Transverse colon (tissue), 4 donors: ENCODE results near the gene PRKCD. TPM values are rescaled to one million over a fixed set of nuclear protein-coding genes. Genes with fewer than 3 reads are reported as not detected.

Experiments used
- DNase-seq: peaks from one replicate; pipeline ENCODE4 v3.0.0-alpha.2; 2019
- H3K27ac ChIP-seq, 4 donors: fragments of 200-600 bp; sonication (generic); 2 replicates each; pipeline ENCODE4 v1.5.1; 2016 to 2018; ENCODE audit warnings: inconsistent platforms in 4 of 4
- H3K27me3 ChIP-seq: fragments of 200-600 bp; sonication (generic); 2 replicates; pipeline ENCODE4 v1.5.1; 2017; ENCODE audit warnings: inconsistent platforms
- H3K36me3 ChIP-seq, 4 donors: fragments of 200-600 bp; sonication (generic); 2 replicates each; pipeline ENCODE4 v1.5.1; 2017 to 2019; ENCODE audit warnings: inconsistent platforms in 4 of 4
- H3K4me1 ChIP-seq, 4 donors: fragments of 200-600 bp; sonication (generic); 2 replicates each; pipeline ENCODE4 v1.5.1; 2017 to 2020; ENCODE audit warnings: inconsistent platforms in 4 of 4
- H3K4me3 ChIP-seq, 4 donors: fragments of 200-600 bp; sonication (generic); 1 replicate in 1 of 4; 2 replicates in 3 of 4; pipeline versions ENCODE4 v1.5.1 to v1.6.1; 2017 to 2019; ENCODE audit warnings: inconsistent platforms in 4 of 4
- H3K9me3 ChIP-seq, 2 donors: fragments of 200-600 bp; sonication (generic); 2 replicates each; pipeline ENCODE4 v1.5.1; 2017 to 2019; ENCODE audit warnings: inconsistent platforms in 2 of 2
- EP300 ChIP-seq: sonication (generic); formaldehyde crosslinking; IDR thresholded peaks from one replicate; pipeline ENCODE4 v1.6.1; 2017; ENCODE audit warnings: antibody characterized with exemption, low read depth
- POLR2A ChIP-seq: fragments of 450-650 bp; IDR thresholded peaks from one replicate; pipeline ENCODE4 v1.6.1; 2016; ENCODE audit warnings: antibody characterized with exemption, mild to moderate bottlenecking, moderate library complexity
- POLR2AphosphoS5 ChIP-seq, 3 donors: sonication (generic); formaldehyde crosslinking; IDR thresholded peaks; one replicate each; pipeline ENCODE4 v1.6.1; 2016; ENCODE audit warnings: antibody characterized with exemption in 3 of 3
- WGBS, 2 donors: methylation state at CpG; one replicate each; pipeline ENCODE4 v1.1.5; 2018; ENCODE audit warnings: low coverage in 1 of 2; 5-methylcytosine and 5-hydroxymethylcytosine counted together
- in situ Hi-C, 4 donors: fragments of 200-750 bp; cut with MboI; loops; one replicate each; pipeline versions ENCODE4 v1.15.0 to v1.15.1; 2017; ENCODE audit warnings: low sequenced_read_pairs in 3 of 4, low pct_ligation_motif_present in 1 of 4, low pct_unique_long_range_greater_than_20kb in 1 of 4
- intact Hi-C: fragments of 100-400 bp; cut with DNase I; formaldehyde crosslinking; loops from one replicate; pipeline ENCODE4 v1.15.1; 2023; ENCODE audit warnings: low total_unique reads
- total RNA-seq, 4 donors: library from RNA; depleted of rRNA; stranded (reverse); fragments of >200 nt; gene quantifications; one replicate each; pipeline ENCODE4 v1.1.0, GENCODE V29; 2016
- TF ChIP-seq, protein P1 (sequence below), 5 experiments: fragments of 200-600 bp in 3 of 5; fragments of 450-650 bp in 2 of 5; sonication (generic) in 3 of 5; IDR thresholded peaks; 1 replicate in 2 of 5; 2 replicates in 3 of 5; pipeline ENCODE4 v1.5.1; 2016 to 2017; ENCODE audit warnings: antibody characterized with exemption in 5 of 5, inconsistent platforms in 3 of 5, mild to moderate bottlenecking in 2 of 5, moderate library complexity in 1 of 5

Gene PRKCD
- 10 to 100 TPM; 43.8 to 78.9 (median 55.9) TPM for total RNA-seq

DNA sequence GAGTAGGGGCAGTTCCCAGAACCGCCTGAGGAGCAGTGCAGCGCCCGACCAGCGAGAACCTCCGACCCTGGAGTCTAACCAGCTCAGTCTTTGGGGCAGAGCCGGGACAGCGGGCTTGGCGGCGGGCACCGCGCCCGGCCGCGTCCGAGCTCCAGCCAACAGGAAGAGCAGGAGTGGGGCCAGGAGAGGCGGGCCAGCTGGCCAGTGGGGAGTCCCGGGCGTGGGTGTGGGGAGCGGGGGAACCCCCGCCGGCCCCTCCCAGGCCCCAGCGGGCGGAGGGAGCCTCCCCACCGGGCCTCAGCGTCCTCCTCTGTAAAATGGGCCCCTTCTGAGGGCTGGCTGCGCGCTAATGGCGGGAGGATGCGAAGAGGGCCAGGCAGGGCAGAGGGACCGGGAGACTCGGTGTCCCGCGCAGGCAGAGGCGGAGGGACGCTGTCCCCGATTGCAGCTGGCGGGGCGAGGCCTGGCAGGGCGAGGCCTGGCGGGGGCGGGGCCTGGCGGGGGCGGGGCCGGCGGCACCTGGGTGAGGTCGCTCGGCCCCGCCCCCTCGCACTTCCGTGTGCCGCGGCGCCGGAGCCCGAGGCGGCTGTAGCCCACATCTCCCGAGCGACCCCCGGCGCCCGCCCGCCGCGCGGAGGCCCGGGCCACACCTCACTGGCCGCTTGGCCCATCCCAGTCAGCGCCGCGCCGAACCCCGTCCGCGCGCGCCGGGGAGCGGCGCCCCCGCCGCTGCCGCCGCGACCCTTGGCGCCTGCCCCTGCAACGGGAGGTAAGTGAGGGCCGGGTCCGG lies at the start of gene PRKCD:
Gene PRKCD, plus strand, starts transcription at position 550 of the 790 bp plus-strand sequence. CDS start 17,214 bp downstream, outside the sequence.
- 0% methylated on average over 42 of the region's 88 CpGs; no CpG with 5 or more reads in 1 of the 2 donors for WGBS, 2 donors
- in situ Hi-C loops, result no loop called here
- peak within 1 kb of the TSS; percentile 91 to 95 (median 94) for H3K27ac ChIP-seq
- H3K4me1 ChIP-seq, result peaks cover 11 to 65% (median 50%) of the 10 kb centered on the region in 4 donors
- H3K36me3 ChIP-seq, result no peaks in the 10 kb centered on the region
- H3K4me3 ChIP-seq, result peak within 1 kb of the TSS; percentile 84 to 99 (median 94)
- peak; percentile 92 for DNase-seq
- H3K27me3 ChIP-seq, result peaks cover under 1% of the 10 kb centered on the region
- intact Hi-C loops, result no loop called here
- TF ChIP-seq POLR2AphosphoS5 (IDR thresholded peaks at IDR 0.05) (peak; percentile 66 to 96 (median 92)), EP300 (peak; percentile 8), POLR2A (peak; percentile 91)
- TF ChIP-seq, protein P1, sequence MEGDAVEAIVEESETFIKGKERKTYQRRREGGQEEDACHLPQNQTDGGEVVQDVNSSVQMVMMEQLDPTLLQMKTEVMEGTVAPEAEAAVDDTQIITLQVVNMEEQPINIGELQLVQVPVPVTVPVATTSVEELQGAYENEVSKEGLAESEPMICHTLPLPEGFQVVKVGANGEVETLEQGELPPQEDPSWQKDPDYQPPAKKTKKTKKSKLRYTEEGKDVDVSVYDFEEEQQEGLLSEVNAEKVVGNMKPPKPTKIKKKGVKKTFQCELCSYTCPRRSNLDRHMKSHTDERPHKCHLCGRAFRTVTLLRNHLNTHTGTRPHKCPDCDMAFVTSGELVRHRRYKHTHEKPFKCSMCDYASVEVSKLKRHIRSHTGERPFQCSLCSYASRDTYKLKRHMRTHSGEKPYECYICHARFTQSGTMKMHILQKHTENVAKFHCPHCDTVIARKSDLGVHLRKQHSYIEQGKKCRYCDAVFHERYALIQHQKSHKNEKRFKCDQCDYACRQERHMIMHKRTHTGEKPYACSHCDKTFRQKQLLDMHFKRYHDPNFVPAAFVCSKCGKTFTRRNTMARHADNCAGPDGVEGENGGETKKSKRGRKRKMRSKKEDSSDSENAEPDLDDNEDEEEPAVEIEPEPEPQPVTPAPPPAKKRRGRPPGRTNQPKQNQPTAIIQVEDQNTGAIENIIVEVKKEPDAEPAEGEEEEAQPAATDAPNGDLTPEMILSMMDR (IDR thresholded peaks at IDR 0.05), result peak in 4 of 5 experiments; percentile 50 to 80 (median 66)
- H3K9me3 ChIP-seq, result no peaks in the 10 kb centered on the region

DNA sequence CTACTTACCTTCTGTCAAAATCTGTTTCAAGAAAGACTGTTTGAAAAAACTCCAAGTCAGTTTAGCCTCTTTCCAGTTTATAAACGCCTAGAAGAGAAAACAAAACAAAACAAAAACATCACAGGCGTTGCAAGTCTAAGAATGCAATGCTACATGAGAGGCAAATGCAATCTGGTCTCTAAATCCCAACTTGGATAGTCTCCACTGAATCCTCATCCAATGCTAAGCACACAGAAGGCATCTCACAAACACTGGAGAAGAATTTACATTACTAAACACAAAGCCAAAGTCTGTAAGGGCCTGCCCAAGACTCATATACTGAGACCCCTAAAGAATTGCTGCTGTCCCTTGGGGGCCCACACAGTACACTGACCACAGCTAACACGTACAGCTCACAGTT lies 49.2 kb upstream of the PRKCD start:
- peaks cover 0 to 2% (median 0%) of the 10 kb centered on the region in 4 donors for H3K36me3 ChIP-seq
- in situ Hi-C loops, result loop anchor here in 3 of 4 donors (5.0 to 25.0 kb wide), 3 partner anchors 83 to 600 kb away; no protein-coding TSS in a partner anchor
- no peak overlapping the region for H3K4me3 ChIP-seq
- no peak for TF ChIP-seq POLR2AphosphoS5 (IDR thresholded peaks at IDR 0.05)
- TF ChIP-seq, protein P1 (IDR thresholded peaks at IDR 0.05), result no peak
- TF ChIP-seq POLR2A, result no peak
- no peak for TF ChIP-seq EP300
- DNase-seq, result no peak
- intact Hi-C loops, result loop anchor here (10.0 kb wide), 1 partner anchor 233 kb away; the partner anchor contains the start of gene DCP1A
- H3K9me3 ChIP-seq, result no peaks in the 10 kb centered on the region
- peaks cover 0 to 18% (median 5%) of the 10 kb centered on the region in 4 donors for H3K4me1 ChIP-seq
- no peaks in the 10 kb centered on the region for H3K27me3 ChIP-seq
- no peak overlapping the region for H3K27ac ChIP-seq
- 67 to 74% methylated on average over 2 to 3 of the region's 3 CpGs for WGBS, 2 donors

DNA sequence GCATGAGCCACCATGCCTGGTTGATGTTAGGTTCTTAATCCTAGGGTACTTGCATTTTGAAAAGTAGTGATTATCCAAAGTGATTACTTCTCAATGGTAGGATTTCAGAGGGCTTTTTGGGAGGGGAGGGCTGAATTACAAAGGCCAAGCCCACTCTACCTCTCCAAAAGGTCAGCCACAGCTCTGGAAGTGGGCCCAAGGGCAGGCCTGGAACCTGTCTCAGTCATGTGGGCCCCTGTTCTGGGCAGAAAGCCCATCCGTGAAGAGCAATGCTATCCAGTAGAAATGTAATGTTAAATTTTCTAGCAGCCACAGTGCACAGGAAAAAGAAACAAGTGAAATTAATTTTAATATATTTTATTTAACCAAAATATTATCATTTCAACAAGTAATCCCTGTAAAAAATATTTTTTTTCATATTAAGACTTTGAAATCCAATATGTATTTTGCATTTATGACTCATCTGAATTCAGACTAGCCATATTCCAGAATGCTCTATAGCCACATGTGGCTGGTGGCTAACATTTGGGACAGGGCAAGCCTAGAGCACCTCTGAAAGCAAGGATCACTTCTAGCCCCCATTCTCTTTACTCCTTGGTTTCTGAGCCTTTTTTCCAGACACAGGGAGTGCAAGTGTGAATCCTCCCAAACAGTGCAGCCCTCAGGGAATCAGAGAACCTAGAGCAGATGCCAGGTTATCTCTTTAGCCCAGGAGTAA lies 47.6 kb upstream of the PRKCD start:
- in situ Hi-C loops, result loop anchor here in 3 of 4 donors (5.0 to 25.0 kb wide), 3 partner anchors 81 to 599 kb away; no protein-coding TSS in a partner anchor
- H3K27ac ChIP-seq, result peak overlapping the region in 3 of 4 donors; percentile 57 to 76 (median 58)
- DNase-seq, result no peak

More for the DNA sequence above, 47.6 kb upstream of the PRKCD start:
- Histone ChIP-seq H3K9me3 (no peaks in the 10 kb centered on the region), H3K4me3 (no peak overlapping the region), H3K36me3 (peaks cover 0 to 12% (median 5%) of the 10 kb centered on the region in 4 donors), H3K27me3 (no peaks in the 10 kb centered on the region), H3K4me1 (peaks cover 0 to 18% (median 5%) of the 10 kb centered on the region in 4 donors)
- intact Hi-C loops, result loop anchor here (2.0 to 10.0 kb wide), 2 partner anchors 81 to 231 kb away; partner anchors contain the start of gene DCP1A
- WGBS, 2 donors, result 76 to 86% methylated on average over 1 of the region's 1 CpG
- TF ChIP-seq POLR2AphosphoS5 (IDR thresholded peaks at IDR 0.05), result no peak
- no peak for TF ChIP-seq POLR2A
- TF ChIP-seq EP300, result no peak
- TF ChIP-seq, protein P1 (IDR thresholded peaks at IDR 0.05), result no peak
